PC-3 (cell line): ENCODE results near the gene UBN2. TPM values are rescaled to one million over a fixed set of nuclear protein-coding genes. Genes with fewer than 3 reads are reported as not detected.

Experiments used
- ATAC-seq: fragments of 200-7000 bp; cut with Tn5 transposase; 2 replicates; pipeline ENCODE4 v1.9.1; 2020; ENCODE audit warnings: mild to moderate bottlenecking, moderate library complexity
- BruUV-seq: library from RNA; stranded (reverse); fragments of 400-500 nt; replicated peaks from 2 replicates; lab custom pipeline; 2021; lab: Mats Ljungman, UMichigan
- CTCF ChIA-PET: fragments of 300-600 bp; sonication (Branson Sonifier 250); formaldehyde crosslinking; loops from one replicate; lab custom pipeline; 2022; ENCODE audit warnings: antibody characterized with exemption; lab: Charles Lee
- POLR2A ChIA-PET: fragments of 300-600 bp; sonication (Branson Sonifier 250); formaldehyde crosslinking; loops from one replicate; lab custom pipeline; 2022; ENCODE audit warnings: antibody characterized with exemption; ENCODE audit not compliant: unreplicated experiment; lab: Charles Lee
- DNase-seq: peaks from one replicate; pipeline ENCODE4 v3.0.0-alpha.2; 2015
- H2AFZ ChIP-seq: fragments of 300-600 bp; sonication (generic); 2 replicates; pipeline ENCODE4 v1.6.0; 2016; ENCODE audit warnings: antibody characterized with exemption, low read length
- H3F3A ChIP-seq: fragments of 300-600 bp; sonication (generic); one replicate; pipeline ENCODE4 v1.6.0; 2017; ENCODE audit warnings: antibody characterized with exemption, low read length, control low read depth, mild to moderate bottlenecking; ENCODE audit not compliant: unreplicated experiment
- H3K27ac ChIP-seq: fragments of 300-600 bp; sonication (generic); 2 replicates; pipeline ENCODE4 v1.5.1; 2016; ENCODE audit warnings: mild to moderate bottlenecking, low read length
- H3K27me3 ChIP-seq: fragments of 300-600 bp; sonication (generic); 2 replicates; pipeline ENCODE4 v1.6.1; 2016; ENCODE audit warnings: low read length, mixed read lengths
- H3K36me3 ChIP-seq: fragments of 300-600 bp; sonication (generic); 2 replicates; pipeline ENCODE4 v1.6.1; 2016; ENCODE audit warnings: low read depth, mixed run types, low read length, mixed read lengths
- H3K4me1 ChIP-seq: fragments of 300-600 bp; sonication (generic); 2 replicates; pipeline ENCODE4 v1.5.1; 2016; ENCODE audit warnings: low read length; ENCODE audit not compliant: insufficient read depth
- H3K4me2 ChIP-seq: fragments of 300-600 bp; sonication (generic); 2 replicates; pipeline ENCODE4 v1.6.0; 2016; ENCODE audit warnings: low read length
- H3K4me3 ChIP-seq: fragments of 300-600 bp; sonication (generic); 2 replicates; pipeline ENCODE4 v1.5.1; 2016; ENCODE audit warnings: mild to moderate bottlenecking, low read length, mixed read lengths
- H3K79me2 ChIP-seq: fragments of 300-600 bp; sonication (generic); 2 replicates; pipeline ENCODE4 v1.6.1; 2017; ENCODE audit warnings: low read length, mixed read lengths
- H3K9ac ChIP-seq: fragments of 300-600 bp; sonication (generic); 2 replicates; pipeline ENCODE4 v1.6.0; 2016; ENCODE audit warnings: mild to moderate bottlenecking, low read length
- H3K9me2 ChIP-seq: fragments of 300-600 bp; sonication (generic); replicated peaks from 2 replicates; pipeline ENCODE4 v1.6.1; 2016; ENCODE audit warnings: mixed run types, low read length, mixed read lengths
- H3K9me3 ChIP-seq: fragments of 300-600 bp; sonication (generic); 2 replicates; pipeline ENCODE4 v1.6.1; 2016; ENCODE audit warnings: low read length, mixed read lengths
- H4K20me1 ChIP-seq: fragments of 300-600 bp; sonication (generic); 2 replicates; pipeline ENCODE4 v1.6.1; 2016; ENCODE audit warnings: low read length, mixed read lengths
- CTCF ChIP-seq: fragments of 300-600 bp; sonication (generic); conservative IDR thresholded peaks from 2 replicates; pipeline ENCODE4 v1.5.1; 2017; ENCODE audit warnings: antibody characterized with exemption, low read depth, mild to moderate bottlenecking, low read length
- EZH2 ChIP-seq: fragments of 300-600 bp; sonication (generic); IDR thresholded peaks from one replicate; pipeline ENCODE4 v1.6.1; 2017; ENCODE audit warnings: antibody characterized with exemption, mild to moderate bottlenecking, low read length; ENCODE audit not compliant: unreplicated experiment
- EZH2phosphoT487 ChIP-seq: fragments of 300-600 bp; sonication (generic); IDR thresholded peaks from 2 replicates; pipeline ENCODE4 v1.6.1; 2018; ENCODE audit warnings: mild to moderate bottlenecking, antibody characterized with exemption, low read length, borderline replicate concordance
- intact Hi-C: fragments of 100-400 bp; cut with micrococcal nuclease; formaldehyde crosslinking; loops from 2 replicates; pipeline ENCODE4 v1.9.0; 2023
- total RNA-seq: library from RNA; depleted of rRNA; stranded (reverse); fragments of >200 nt; gene quantifications from 2 replicates; pipeline ENCODE4 v1.2.3, GENCODE V29; 2014

The UBN2 gene
- total RNA-seq, 1 experiment from 2014 or later, result 2.2 TPM

- TF ChIP-seq EZH2, result no peak
- no peak for TF ChIP-seq EZH2phosphoT487
- TF ChIP-seq CTCF, result no peak
- BruUV-seq, result no TSS peak
- Histone ChIP-seq H3F3A (no peaks in the 10 kb centered on the region), H2AFZ (no peak overlapping the region), H3K9ac (no peak overlapping the region), H3K9me2 (no peaks in the 10 kb centered on the region), H3K4me1 (no peaks in the 10 kb centered on the region), H3K27me3 (no peaks in the 10 kb centered on the region), H3K4me2 (no peak overlapping the region), H3K79me2 (no peaks in the 10 kb centered on the region), H4K20me1 (no peaks in the 10 kb centered on the region), H3K36me3 (no peaks in the 10 kb centered on the region; the same call in 1 of the 2 replicates), H3K4me3 (no peak overlapping the region), H3K27ac (no peak overlapping the region), H3K9me3 (no peaks in the 10 kb centered on the region)
- DNase-seq (no peak), ATAC-seq (no peak)
- CTCF ChIA-PET, result no interaction called here
- intact Hi-C loops, result no loop called here
- POLR2A ChIA-PET, result no interaction called here
These were observed 23.7 kb downstream of the UBN2 start for GRCh38 chr7:139254728-139255127.

DNA sequence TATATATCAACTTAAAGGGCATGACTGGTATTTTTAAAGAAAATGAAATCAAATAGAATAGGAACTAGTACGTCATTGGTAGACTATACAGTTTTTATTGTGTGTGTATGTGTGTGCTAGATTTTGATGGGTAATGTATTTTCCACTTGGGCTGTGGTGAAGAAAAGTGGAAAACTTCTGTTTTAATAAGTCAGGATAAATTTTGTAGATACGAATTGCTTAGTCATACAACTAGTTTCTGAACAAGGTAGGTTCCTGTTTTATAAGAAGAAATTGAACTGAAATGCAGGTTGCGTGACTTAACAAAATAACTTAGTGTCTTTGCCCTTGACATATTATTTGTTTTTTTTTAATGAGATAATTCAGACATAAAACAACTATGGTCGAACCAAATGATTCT, 24.3 kb downstream of the UBN2 start:
- Histone ChIP-seq H3K36me3 (no peaks in the 10 kb centered on the region), H3K79me2 (no peaks in the 10 kb centered on the region), H2AFZ (no peak overlapping the region), H3K4me3 (no peak overlapping the region), H3K4me2 (no peak overlapping the region), H3K27ac (no peak overlapping the region), H3K9ac (no peak overlapping the region), H3F3A (no peaks in the 10 kb centered on the region), H3K9me2 (no peaks in the 10 kb centered on the region), H3K4me1 (no peaks in the 10 kb centered on the region), H4K20me1 (no peaks in the 10 kb centered on the region), H3K9me3 (no peaks in the 10 kb centered on the region), H3K27me3 (no peaks in the 10 kb centered on the region)
- ChIA-PET CTCF (no interaction called here), POLR2A (no interaction called here)
- no peak for ATAC-seq
- TF ChIP-seq EZH2 (no peak), EZH2phosphoT487 (no peak), CTCF (no peak)
- BruUV-seq, result no TSS peak
- intact Hi-C loops, result no loop called here
- DNase-seq, result no peak

- ATAC-seq (no peak), DNase-seq (no peak)
- H3K36me3 ChIP-seq, result peaks cover 6% of the 10 kb centered on the region
- no peaks in the 10 kb centered on the region for H3K79me2 ChIP-seq
- no peak overlapping the region for H3K27ac ChIP-seq
- no TSS peak for BruUV-seq
- H3K4me2 ChIP-seq, result no peak overlapping the region
- H3K9me3 ChIP-seq, result no peaks in the 10 kb centered on the region
- intact Hi-C loops, result no loop called here
- no peaks in the 10 kb centered on the region for H3K4me1 ChIP-seq
- H3K27me3 ChIP-seq, result no peaks in the 10 kb centered on the region
- no peak overlapping the region for H3K9ac ChIP-seq
- no peaks in the 10 kb centered on the region for H4K20me1 ChIP-seq
- ChIA-PET CTCF (no interaction called here), POLR2A (no interaction called here)
- H3K4me3 ChIP-seq, result no peak overlapping the region
- no peaks in the 10 kb centered on the region for H3F3A ChIP-seq
- H3K9me2 ChIP-seq, result no peaks in the 10 kb centered on the region
- no peak overlapping the region for H2AFZ ChIP-seq
- TF ChIP-seq EZH2phosphoT487, result no peak
- TF ChIP-seq EZH2, result no peak
- no peak for TF ChIP-seq CTCF
These were observed 28.1 kb downstream of the UBN2 start for GRCh38 chr7:139259142-139259541.
